Jurkat, Clone E6-1 (cell line): ENCODE results near the gene ZNF710.
"Not testable (repeated sequence)": the region's sequence is repeated elsewhere in the genome, so short reads cannot be mapped to it uniquely, and the experiment has no call there.

ENCODE experiments used
- DNase-seq: peaks from one replicate; pipeline ENCODE4 v3.0.0-alpha.2; 2011; ENCODE audit warnings: low read depth, low spot score
- H3K4me3 ChIP-seq: 2 replicates; pipeline ENCODE4 v1.5.1; 2011; ENCODE audit warnings: mild to moderate bottlenecking, low read length, control low read depth, moderate library complexity

ZNF710 gene

DNA sequence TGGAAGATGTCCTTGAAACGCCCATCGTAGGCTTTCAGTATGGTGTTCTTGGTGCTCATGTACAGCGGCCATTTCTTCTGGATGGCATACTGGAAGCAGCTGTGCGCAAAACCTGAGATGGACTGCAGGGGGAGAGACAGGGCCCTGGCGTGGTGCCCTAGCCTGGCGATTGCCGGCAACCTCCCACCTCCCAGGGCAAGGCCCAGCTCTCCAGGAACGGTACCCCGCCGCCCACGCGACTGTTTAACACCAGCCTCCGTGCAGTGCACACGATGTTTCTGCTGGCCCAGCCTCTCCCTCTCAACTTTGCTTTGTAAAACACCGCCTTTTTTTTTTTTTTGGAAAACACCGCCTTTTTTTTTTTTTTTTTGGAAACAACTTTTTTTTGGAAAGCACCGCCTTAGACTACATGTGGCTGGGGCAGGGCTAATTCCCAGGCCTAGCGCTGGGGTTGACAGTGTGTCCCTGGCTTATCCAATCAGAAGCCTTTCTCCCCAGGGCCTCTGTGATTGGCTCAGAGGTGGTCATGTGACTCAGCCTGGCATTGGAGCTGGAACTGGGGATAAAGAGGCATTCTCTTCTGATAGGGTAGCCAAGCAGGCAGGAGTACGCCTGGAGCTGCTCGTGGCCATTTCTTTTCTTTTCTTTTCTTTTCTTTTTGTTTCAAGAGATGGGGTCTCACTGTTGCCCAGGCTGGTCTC lies 86.5 kb downstream of the ZNF710 start:
- DNase-seq: peak; percentile 35
- no peak overlapping the region for H3K4me3 ChIP-seq

- no peak overlapping the region for H3K4me3 ChIP-seq
- DNase-seq: no peak
These were observed 89.2 kb downstream of the ZNF710 start for GRCh38 chr15:90090226-90090848.

DNA sequence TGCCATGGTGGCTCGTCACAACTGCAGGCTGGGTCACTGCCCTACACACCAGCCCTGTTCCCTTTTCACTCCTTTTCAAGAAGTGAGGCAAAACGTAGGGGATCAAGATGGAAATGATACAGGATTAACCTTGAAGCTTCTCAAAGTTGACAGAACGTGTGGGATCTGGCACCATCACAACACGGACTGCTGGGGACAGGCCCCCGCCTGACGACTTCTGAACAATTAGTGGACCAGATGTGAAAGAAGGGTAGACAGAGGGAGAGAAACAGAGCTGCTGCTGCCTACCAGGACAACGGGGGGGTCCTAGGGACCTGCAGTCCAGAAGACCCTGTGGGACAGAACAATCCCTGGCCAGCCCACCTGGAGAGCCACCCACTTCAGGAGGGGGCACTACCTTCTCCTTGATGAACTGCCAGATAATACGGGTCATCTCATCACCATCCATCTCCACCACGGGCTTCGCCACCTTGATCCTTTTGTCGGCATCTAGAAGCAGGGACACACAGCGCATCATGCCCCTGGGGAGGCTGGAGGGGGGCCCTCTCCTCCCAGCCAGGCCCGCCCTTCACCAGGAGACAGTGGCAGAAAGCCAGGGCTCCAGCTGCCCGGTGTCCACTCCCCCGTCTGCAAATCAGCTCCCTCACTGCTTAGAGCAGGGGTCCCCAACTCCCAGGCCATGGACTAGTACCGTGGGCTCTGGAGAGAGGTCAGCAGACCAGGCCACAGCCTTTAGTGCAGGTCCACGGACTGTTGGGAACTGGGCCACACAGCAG lies 90.2 kb downstream of the ZNF710 start:
- no peak overlapping the region for H3K4me3 ChIP-seq
- DNase-seq: no peak

- H3K4me3 ChIP-seq: no peak overlapping the region
- no peak for DNase-seq
These were observed 94.4 kb downstream of the ZNF710 start for GRCh38 chr15:90095521-90095959.

- peak; percentile 87 for DNase-seq
- peak overlapping the region; percentile 40 for H3K4me3 ChIP-seq
These were observed 96.4 kb downstream of the ZNF710 start for GRCh38 chr15:90097475-90097874.

- H3K4me3 ChIP-seq: peak overlapping the region; percentile 83
- DNase-seq: peak; percentile 85
These were observed 98.1 kb downstream of the ZNF710 start for GRCh38 chr15:90099072-90099867.

DNA sequence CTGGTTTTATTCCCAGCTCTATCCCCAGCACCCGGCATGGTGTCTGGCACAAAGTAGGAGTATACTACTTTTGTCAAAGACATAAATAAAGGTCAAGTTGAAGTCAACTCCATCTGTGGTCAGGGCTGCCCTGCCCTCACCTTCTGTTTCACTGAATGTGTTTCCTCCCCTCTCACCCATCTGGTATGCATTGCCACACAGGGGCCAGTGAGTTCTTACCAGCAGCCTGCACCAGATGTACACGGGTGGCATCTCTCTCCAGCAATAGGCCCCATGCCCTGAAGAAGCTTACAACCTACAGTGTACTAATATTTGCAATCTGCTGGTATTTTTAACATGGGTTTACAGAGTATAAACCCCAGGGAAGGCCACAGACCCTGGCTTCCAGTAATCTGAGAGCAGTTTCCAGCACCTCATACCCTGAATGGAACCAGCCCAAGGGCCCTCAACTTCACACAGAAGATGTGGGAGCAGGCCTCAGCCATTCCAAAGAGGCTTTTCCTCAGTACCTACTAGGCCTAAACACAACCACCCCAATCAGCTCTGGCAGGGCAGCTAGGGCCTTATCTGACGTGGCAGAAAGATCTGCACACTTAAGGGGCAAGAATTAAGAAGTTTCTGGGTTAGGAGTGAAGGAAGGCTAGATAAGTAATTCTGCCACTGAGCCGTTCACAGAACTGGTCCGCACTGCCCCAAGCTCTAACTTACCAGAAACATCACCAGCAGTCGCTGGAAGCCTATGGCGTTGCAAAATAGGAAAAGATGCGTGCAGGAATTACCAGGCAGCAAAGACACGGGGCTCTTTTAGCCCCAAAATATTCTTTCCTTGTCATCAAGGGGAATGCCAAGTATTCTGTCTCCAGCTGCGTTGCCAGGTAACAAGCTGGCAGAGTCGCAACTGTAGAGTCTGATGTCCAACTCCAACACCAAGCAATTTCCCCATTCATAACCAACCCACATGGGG lies 99.0 kb downstream of the ZNF710 start:
- DNase-seq: peak; percentile 55
- H3K4me3 ChIP-seq: peak overlapping the region; percentile 83

GRCh38 chr15:90101130-90101968 lies 100.2 kb downstream of the ZNF710 start:
- peak overlapping the region; percentile 83 for H3K4me3 ChIP-seq
- no peak for DNase-seq

- H3K4me3 ChIP-seq: peak within 1 kb of the TSS; percentile 83
- peak; percentile 46 for DNase-seq
These were observed 101.1 kb downstream of the ZNF710 start, which contains the start of gene IDH2 for GRCh38 chr15:90101969-90102890. Gene IDH2 (minus strand): TSS chr15:90102468. CDS start chr15:90102390, 78 bp downstream.

DNA sequence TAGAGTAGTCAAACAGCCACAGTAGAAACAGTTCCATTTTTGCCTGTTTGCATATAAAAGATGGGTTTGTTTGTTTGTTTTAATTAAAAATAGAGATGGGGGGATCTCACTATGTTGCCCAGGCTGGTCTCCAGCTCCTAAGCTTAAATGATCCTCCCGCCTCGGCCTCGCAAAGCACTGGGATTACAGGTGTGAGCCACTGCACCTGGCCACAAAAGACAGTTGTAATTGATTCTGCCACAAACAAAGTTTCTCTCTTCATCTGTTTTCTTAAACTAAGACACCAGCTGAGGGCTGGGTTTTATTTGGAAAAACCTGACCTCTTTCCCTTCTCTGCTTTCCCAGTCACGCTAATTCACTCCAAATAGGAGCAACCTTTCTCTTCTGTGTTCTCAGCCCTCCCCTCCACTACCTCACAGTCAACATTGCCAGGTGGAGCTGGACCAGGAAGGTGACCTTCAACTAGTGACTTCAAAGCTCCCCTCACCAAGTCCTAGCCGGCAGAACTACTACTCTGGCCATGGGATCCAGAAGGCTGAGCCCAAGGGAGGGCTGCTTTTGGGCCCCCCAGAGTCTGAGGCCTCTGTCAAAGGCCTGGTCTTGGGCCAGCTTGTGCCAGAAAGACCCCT lies 102.7 kb downstream of the ZNF710 start:
- H3K4me3 ChIP-seq: no peak overlapping the region
- peak; percentile 34 for DNase-seq

GRCh38 chr15:90104551-90104950 lies 103.4 kb downstream of the ZNF710 start:
- no peak overlapping the region for H3K4me3 ChIP-seq
- no peak for DNase-seq

- no peak overlapping the region for H3K4me3 ChIP-seq
- DNase-seq: no peak
These were observed 104.4 kb downstream of the ZNF710 start for GRCh38 chr15:90105521-90105920.

GRCh38 chr15:90106522-90107117 lies 105.5 kb downstream of the ZNF710 start:
- no peak overlapping the region for H3K4me3 ChIP-seq
- DNase-seq: no peak

DNA sequence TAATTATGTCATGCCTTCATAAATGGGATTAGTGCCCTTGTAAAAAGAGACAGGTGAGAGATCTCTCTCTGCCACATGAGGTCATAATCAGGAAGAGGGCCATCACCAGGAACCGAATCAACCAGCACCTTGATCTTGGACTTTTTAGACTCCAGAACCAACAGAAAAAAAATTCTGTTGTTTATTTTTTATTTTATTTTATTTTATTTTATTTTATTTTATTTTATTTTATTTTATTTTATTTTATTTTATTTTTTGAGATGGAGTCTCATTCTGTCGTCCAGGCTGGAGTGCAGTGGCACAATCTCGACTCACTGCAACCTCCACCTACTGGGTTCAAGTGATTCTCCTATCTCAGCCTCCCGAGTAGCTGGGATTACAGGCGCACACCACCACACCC lies 106.9 kb downstream of the ZNF710 start:
- not testable (repeated sequence) for DNase-seq, H3K4me3 ChIP-seq

DNA sequence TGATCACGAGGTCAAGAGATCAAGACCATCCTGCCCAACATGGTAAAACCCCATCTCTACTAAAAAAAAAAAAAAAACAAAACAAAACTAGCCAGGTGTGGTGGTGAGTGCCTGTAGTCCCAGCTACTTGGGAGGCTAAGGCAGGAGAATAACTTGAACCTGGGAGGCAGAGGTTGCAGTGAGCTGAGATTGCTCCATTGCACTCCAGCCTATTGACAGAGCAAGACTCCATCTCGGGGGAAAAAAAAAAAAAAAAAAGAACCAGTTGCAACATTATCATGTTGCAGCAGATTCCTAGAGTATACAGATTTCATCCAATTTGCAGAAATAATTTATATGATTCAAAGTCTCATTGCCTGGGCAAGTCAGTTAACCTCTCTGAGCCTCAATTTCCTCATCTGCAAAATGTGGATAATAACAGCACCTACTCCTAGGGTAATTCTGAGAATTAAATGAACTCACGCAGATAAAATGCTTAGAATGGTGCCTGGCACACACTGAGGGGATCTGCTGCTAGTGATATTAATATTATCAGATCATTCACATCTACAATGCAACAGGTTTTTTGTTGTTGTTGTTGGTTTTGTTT lies 108.1 kb downstream of the ZNF710 start:
- DNase-seq, H3K4me3 ChIP-seq: not testable (repeated sequence)
